ENCODE measurements around the gene THOC6.

THOC6 gene

DNA sequence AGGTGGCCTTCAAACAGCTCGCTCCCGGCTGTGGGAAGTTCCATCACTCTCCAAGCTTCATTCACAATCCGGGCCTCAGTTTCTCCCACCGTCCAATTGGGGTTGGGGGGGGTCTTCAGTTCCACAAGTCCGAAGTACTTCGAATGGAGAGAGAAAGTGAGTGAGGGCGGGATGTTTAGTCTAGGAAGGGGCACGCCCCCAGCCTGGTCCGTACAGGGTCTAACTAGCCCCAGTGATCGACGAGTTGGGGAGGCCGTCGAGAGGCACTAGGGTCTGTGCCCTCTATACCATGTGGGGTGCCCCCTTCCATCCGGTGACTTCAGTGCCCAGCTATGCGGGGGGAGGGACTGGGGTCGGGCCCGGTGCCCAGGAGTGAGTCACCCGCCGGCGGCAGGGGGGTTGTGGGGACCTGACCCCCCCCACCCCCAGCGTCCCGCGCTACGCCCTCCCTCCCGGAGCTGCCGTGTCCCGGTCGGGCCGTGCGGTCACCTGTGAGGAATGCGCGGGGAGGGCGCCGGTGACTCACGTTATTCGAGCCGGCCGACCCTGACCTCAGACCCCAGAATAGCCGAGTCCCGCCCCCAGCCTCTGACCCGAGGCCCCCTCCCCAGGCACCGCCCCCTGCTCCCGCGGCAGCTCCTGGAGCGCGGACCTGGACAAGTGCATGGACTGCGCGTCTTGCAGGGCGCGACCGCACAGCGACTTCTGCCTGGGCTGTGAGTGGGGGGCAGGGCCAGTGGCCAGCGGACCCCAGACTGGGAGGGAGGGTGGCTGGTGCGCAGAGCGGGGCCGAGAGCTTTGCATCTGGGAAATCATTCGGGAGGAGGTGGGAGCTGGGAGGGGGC is 3.0 kb upstream of the THOC6 start:
- Histone ChIP-seq H3K36me3 (ENCODE audit: insufficient read depth, low read depth, low read length) (peaks cover 23% of the 10 kb centered on the region), H3K9me3 (ENCODE audit: insufficient read depth, low read depth, low read length) (no peaks in the 10 kb centered on the region), H3K27ac (ENCODE audit: low read length) (peak overlapping the region; percentile 40), H3K4me1 (ENCODE audit: insufficient read depth, low read length) (peaks cover 18% of the 10 kb centered on the region), H3K9ac (ENCODE audit: low read depth, low read length) (peak overlapping the region; percentile 97), H3K27me3 (ENCODE audit: insufficient read depth, low read length) (peaks cover 5% of the 10 kb centered on the region; the same call in 1 of the 2 replicates), H3K4me3 (ENCODE audit: low read length) (peak overlapping the region; percentile 92)

DNA sequence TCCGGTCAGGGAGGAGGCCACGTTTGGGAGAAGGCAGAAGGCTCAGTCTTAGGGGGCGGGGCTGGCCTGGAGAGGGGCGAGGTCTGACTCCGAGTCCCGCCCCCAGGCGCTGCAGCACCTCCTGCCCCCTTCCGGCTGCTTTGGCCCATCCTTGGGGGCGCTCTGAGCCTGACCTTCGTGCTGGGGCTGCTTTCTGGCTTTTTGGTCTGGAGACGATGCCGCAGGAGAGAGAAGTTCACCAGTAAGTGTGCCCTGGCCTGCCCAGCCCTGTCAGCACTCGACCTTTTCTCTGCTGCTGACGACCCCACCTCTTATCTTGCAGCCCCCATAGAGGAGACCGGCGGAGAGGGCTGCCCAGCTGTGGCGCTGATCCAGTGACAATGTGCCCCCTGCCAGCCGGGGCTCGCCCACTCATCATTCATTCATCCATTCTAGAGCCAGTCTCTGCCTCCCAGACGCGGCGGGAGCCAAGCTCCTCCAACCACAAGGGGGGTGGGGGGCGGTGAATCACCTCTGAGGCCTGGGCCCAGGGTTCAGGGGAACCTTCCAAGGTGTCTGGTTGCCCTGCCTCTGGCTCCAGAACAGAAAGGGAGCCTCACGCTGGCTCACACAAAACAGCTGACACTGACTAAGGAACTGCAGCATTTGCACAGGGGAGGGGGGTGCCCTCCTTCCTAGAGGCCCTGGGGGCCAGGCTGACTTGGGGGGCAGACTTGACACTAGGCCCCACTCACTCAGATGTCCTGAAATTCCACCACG is 2.2 kb upstream of the THOC6 start:
- peaks cover 25% of the 10 kb centered on the region for H3K36me3 ChIP-seq (ENCODE audit: insufficient read depth, low read depth, low read length)
- peaks cover 5% of the 10 kb centered on the region; the same call in 1 of the 2 replicates for H3K27me3 ChIP-seq (ENCODE audit: insufficient read depth, low read length)
- H3K9ac ChIP-seq (ENCODE audit: low read depth, low read length) = peak overlapping the region; percentile 97; the same call in 1 of the 2 replicates
- peak overlapping the region; percentile 40 for H3K27ac ChIP-seq (ENCODE audit: low read length)
- H3K9me3 ChIP-seq (ENCODE audit: insufficient read depth, low read depth, low read length) = no peaks in the 10 kb centered on the region
- peak overlapping the region; percentile 92 for H3K4me3 ChIP-seq (ENCODE audit: low read length)
- H3K4me1 ChIP-seq (ENCODE audit: insufficient read depth, low read length) = peaks cover 13% of the 10 kb centered on the region

- H3K27me3 ChIP-seq (ENCODE audit: insufficient read depth, low read length) = peaks cover 2% of the 10 kb centered on the region; the same call in 1 of the 2 replicates
- peak overlapping the region; percentile 93 for H3K27ac ChIP-seq (ENCODE audit: low read length)
- peak overlapping the region; percentile 92 for H3K4me3 ChIP-seq (ENCODE audit: low read length)
- H3K9me3 ChIP-seq (ENCODE audit: insufficient read depth, low read depth, low read length) = no peaks in the 10 kb centered on the region
- peaks cover 31% of the 10 kb centered on the region for H3K36me3 ChIP-seq (ENCODE audit: insufficient read depth, low read depth, low read length)
- H3K9ac ChIP-seq (ENCODE audit: low read depth, low read length) = peak overlapping the region; percentile 97; the same call in 1 of the 2 replicates
- H3K4me1 ChIP-seq (ENCODE audit: insufficient read depth, low read length) = peaks cover 13% of the 10 kb centered on the region
These were observed 1.6 kb upstream of the THOC6 start for GRCh38 chr16:3022208-3022683.

DNA sequence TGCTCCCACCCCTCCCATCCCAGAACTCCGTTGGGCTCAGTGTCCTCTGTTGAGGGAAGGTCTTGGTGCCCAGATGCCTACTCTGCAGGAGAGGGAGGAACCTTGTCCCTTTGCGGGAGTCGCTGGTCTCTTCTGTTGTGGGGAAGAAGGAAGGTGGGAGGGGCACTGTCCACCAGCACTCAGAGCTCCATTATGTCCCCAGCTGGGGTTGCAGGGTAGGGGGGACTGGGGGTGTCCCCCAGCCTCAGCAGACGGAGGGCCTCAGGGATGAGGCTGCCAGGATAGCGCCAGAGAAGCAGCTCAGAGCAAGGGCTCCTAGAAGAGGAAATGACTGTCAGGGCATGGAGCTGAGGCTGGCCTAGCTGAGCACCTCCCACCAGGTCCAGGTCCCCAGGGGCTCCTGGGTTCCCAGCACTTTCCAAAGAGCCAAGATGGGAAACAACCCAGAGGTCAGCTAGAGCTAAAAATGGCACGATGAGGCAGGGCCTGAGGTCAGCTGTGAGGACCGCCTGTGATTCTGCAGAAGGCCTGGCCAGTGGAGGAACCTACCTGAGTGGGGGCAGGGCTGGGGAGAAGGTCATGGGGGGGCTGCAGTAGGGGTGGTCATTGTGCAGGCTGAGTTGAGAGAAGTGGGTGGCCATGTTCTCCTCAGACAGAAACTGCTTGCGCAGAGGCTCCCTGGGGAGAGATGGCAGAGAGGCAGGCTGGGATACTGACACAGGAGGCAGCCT is 986 bp upstream of the THOC6 start:
- no peaks in the 10 kb centered on the region; the same call in 1 of the 2 replicates for H3K27me3 ChIP-seq (ENCODE audit: insufficient read depth, low read length)
- peak overlapping the region; percentile 97; the same call in 1 of the 2 replicates for H3K9ac ChIP-seq (ENCODE audit: low read depth, low read length)
- peak overlapping the region; percentile 92 for H3K4me3 ChIP-seq (ENCODE audit: low read length)
- H3K9me3 ChIP-seq (ENCODE audit: insufficient read depth, low read depth, low read length) = no peaks in the 10 kb centered on the region
- peaks cover 13% of the 10 kb centered on the region for H3K4me1 ChIP-seq (ENCODE audit: insufficient read depth, low read length)
- peaks cover 33% of the 10 kb centered on the region for H3K36me3 ChIP-seq (ENCODE audit: insufficient read depth, low read depth, low read length)
- peak overlapping the region; percentile 93 for H3K27ac ChIP-seq (ENCODE audit: low read length)

DNA sequence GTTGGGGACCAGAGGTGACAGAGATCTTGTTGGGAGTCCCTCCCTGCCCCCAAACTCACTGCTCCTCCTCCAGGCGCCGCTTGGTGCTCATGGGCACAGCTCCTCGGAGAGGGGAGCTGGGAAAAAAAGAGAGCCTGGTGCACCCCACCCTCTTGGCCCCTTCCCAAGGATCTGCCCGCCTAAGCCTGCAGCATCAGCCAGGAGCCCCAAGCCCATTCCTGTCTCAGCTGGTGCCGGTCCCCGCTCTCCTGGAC is 493 bp upstream of the THOC6 start:
- peaks cover 13% of the 10 kb centered on the region for H3K4me1 ChIP-seq (ENCODE audit: insufficient read depth, low read length)
- peak overlapping the region; percentile 92 for H3K4me3 ChIP-seq (ENCODE audit: low read length)
- no peaks in the 10 kb centered on the region for H3K9me3 ChIP-seq (ENCODE audit: insufficient read depth, low read depth, low read length)
- peaks cover 33% of the 10 kb centered on the region for H3K36me3 ChIP-seq (ENCODE audit: insufficient read depth, low read depth, low read length)
- peak overlapping the region; percentile 97; the same call in 1 of the 2 replicates for H3K9ac ChIP-seq (ENCODE audit: low read depth, low read length)
- peak overlapping the region; percentile 93 for H3K27ac ChIP-seq (ENCODE audit: low read length)
- peaks cover under 1% of the 10 kb centered on the region; the same call in 1 of the 2 replicates for H3K27me3 ChIP-seq (ENCODE audit: insufficient read depth, low read length)

- Histone ChIP-seq H3K4me3 (ENCODE audit: low read length) (no peak overlapping the region), H3K9ac (ENCODE audit: low read depth, low read length) (no peak overlapping the region), H3K27ac (ENCODE audit: low read length) (no peak overlapping the region), H3K4me1 (ENCODE audit: insufficient read depth, low read length) (peaks cover 17% of the 10 kb centered on the region), H3K36me3 (ENCODE audit: insufficient read depth, low read depth, low read length) (peaks cover 33% of the 10 kb centered on the region), H3K9me3 (ENCODE audit: insufficient read depth, low read depth, low read length) (no peaks in the 10 kb centered on the region), H3K27me3 (ENCODE audit: insufficient read depth, low read length) (peaks cover 20% of the 10 kb centered on the region)
These were observed 1.5 kb downstream of the THOC6 start for GRCh38 chr16:3025032-3026002.

DNA sequence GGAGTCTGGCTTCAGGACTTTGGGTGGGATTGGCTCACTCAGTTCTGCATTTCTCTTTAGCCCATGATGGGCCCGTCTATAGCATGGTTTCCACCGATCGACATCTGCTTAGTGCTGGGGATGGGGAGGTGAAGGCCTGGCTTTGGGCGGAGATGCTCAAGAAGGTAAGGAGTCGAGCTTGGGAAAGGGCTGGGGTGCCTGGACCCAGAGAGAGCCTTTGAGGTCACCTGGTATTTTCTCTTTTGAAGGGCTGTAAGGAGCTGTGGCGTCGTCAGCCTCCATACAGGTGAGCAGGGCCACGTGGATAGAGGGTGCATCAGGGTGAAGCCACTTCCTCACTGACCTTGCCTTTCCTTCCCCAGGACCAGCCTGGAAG is 2.2 kb downstream of the THOC6 start:
- H3K27me3 ChIP-seq (ENCODE audit: insufficient read depth, low read length) = peaks cover 27% of the 10 kb centered on the region
- no peaks in the 10 kb centered on the region for H3K9me3 ChIP-seq (ENCODE audit: insufficient read depth, low read depth, low read length)
- peaks cover 33% of the 10 kb centered on the region for H3K36me3 ChIP-seq (ENCODE audit: insufficient read depth, low read depth, low read length)
- H3K4me1 ChIP-seq (ENCODE audit: insufficient read depth, low read length) = peaks cover 17% of the 10 kb centered on the region
- no peak overlapping the region for H3K9ac ChIP-seq (ENCODE audit: low read depth, low read length)
- no peak overlapping the region for H3K27ac ChIP-seq (ENCODE audit: low read length)
- no peak overlapping the region for H3K4me3 ChIP-seq (ENCODE audit: low read length)

DNA sequence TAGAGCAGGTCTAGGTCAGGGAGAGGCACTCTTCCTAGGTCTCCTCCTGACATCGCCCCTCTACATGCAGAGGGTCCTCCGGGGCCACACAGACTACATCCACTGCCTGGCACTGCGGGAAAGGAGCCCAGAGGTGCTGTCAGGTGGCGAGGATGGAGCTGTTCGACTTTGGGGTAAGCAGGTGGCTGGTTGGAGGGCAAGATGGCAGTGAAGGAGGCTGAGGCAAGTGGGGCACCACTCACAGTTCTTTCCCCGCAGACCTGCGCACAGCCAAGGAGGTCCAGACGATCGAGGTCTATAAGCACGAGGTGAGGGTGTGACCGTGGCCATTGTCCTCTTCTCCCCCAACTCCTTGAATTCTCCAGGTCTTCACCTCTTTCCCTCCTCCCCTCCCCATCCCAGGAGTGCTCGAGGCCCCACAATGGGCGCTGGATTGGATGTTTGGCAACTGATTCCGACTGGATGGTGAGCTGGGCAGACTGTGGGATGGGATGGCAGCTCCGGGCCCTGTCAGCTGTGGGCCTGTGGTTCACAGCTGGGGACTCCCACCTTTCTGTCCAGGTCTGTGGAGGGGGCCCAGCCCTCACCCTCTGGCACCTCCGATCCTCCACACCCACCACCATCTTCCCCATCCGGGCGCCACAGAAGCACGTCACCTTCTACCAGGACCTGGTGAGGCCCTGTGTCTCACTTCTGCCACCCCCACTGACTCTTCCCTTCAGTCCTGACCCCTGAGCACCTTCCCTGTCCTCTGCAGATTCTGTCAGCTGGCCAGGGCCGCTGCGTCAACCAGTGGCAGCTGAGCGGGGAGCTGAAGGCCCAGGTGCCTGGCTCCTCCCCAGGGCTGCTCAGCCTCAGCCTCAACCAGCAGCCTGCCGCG is 3.0 kb downstream of the THOC6 start:
- Histone ChIP-seq H3K9ac (ENCODE audit: low read depth, low read length) (no peak overlapping the region), H3K27me3 (ENCODE audit: insufficient read depth, low read length) (peaks cover 33% of the 10 kb centered on the region), H3K36me3 (ENCODE audit: insufficient read depth, low read depth, low read length) (peaks cover 33% of the 10 kb centered on the region), H3K27ac (ENCODE audit: low read length) (no peak overlapping the region), H3K4me1 (ENCODE audit: insufficient read depth, low read length) (peaks cover 20% of the 10 kb centered on the region), H3K4me3 (ENCODE audit: low read length) (no peak overlapping the region), H3K9me3 (ENCODE audit: insufficient read depth, low read depth, low read length) (no peaks in the 10 kb centered on the region)

GRCh38 chr16:3027489-3027795 is 3.6 kb downstream of the THOC6 start:
- Histone ChIP-seq H3K9me3 (ENCODE audit: insufficient read depth, low read depth, low read length) (no peaks in the 10 kb centered on the region), H3K27ac (ENCODE audit: low read length) (no peak overlapping the region), H3K36me3 (ENCODE audit: insufficient read depth, low read depth, low read length) (peaks cover 27% of the 10 kb centered on the region), H3K9ac (ENCODE audit: low read depth, low read length) (no peak overlapping the region; the same call in 1 of the 2 replicates), H3K4me1 (ENCODE audit: insufficient read depth, low read length) (peaks cover 14% of the 10 kb centered on the region), H3K27me3 (ENCODE audit: insufficient read depth, low read length) (peaks cover 38% of the 10 kb centered on the region), H3K4me3 (ENCODE audit: low read length) (no peak overlapping the region; the same call in 1 of the 2 replicates)

Data from iPS-20b (cell line).